PFSK-1 (cell line): Measurements from ENCODE around the gene MAST2.

Source experiments
- FOXP2 ChIP-seq: optimal IDR thresholded peaks from 2 replicates; pipeline ENCODE3; 2011; ENCODE audit warnings: borderline replicate concordance, control low read depth, inconsistent platforms; ENCODE audit not compliant: insufficient read depth; ENCODE audit errors: extremely low read length, extremely low read depth
- POLR2AphosphoS5 ChIP-seq: IDR thresholded peaks from 2 replicates; pipeline ENCODE4 v1.6.1; 2012; ENCODE audit warnings: low read depth, mild to moderate bottlenecking, control low read depth, low read length, moderate library complexity
- SIN3A ChIP-seq: IDR thresholded peaks from 2 replicates; pipeline ENCODE4 v1.6.1; 2012; ENCODE audit warnings: mild to moderate bottlenecking, low read length, moderate library complexity, borderline replicate concordance; ENCODE audit not compliant: insufficient read depth
- TAF1 ChIP-seq: IDR thresholded peaks from 2 replicates; pipeline ENCODE4 v1.6.1; 2012; ENCODE audit warnings: low read length, control low read depth, borderline replicate concordance; ENCODE audit not compliant: insufficient read depth
- TF ChIP-seq, protein P1 (sequence below), 2 experiments: IDR thresholded peaks; 2 replicates each; pipeline versions ENCODE4 v1.6.1 to v1.8.0; 2011 to 2012; ENCODE audit warnings: low read depth in 2 of 2, low read length in 2 of 2, control low read depth in 1 of 2, inconsistent platforms in 1 of 2, mild to moderate bottlenecking in 1 of 2, moderate library complexity in 1 of 2; ENCODE audit not compliant: insufficient read depth in 1 of 2

MAST2 gene

DNA sequence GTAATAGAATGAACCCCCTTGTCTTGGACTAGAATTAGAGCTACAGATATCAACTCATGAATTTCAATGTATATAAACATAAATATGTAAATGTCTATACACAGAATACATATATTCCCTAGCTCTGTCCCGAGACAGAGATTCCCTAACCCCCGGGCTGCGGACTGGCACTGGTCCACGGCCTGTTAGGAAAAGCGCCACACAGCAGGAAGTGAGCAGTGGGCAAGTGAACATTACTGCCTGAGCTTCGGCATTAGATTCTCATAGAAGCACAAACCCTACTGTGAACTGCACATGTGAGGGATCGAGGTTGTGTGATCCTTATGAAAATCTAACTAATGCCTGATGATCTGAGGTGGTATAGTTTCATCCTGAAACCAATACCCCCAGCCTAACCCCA, 277.8 kb downstream of the MAST2 start:
- no peak for TF ChIP-seq POLR2AphosphoS5
- TF ChIP-seq FOXP2, result no peak
- TF ChIP-seq TAF1, result no peak
- no peak for TF ChIP-seq SIN3A
- TF ChIP-seq, protein P1, sequence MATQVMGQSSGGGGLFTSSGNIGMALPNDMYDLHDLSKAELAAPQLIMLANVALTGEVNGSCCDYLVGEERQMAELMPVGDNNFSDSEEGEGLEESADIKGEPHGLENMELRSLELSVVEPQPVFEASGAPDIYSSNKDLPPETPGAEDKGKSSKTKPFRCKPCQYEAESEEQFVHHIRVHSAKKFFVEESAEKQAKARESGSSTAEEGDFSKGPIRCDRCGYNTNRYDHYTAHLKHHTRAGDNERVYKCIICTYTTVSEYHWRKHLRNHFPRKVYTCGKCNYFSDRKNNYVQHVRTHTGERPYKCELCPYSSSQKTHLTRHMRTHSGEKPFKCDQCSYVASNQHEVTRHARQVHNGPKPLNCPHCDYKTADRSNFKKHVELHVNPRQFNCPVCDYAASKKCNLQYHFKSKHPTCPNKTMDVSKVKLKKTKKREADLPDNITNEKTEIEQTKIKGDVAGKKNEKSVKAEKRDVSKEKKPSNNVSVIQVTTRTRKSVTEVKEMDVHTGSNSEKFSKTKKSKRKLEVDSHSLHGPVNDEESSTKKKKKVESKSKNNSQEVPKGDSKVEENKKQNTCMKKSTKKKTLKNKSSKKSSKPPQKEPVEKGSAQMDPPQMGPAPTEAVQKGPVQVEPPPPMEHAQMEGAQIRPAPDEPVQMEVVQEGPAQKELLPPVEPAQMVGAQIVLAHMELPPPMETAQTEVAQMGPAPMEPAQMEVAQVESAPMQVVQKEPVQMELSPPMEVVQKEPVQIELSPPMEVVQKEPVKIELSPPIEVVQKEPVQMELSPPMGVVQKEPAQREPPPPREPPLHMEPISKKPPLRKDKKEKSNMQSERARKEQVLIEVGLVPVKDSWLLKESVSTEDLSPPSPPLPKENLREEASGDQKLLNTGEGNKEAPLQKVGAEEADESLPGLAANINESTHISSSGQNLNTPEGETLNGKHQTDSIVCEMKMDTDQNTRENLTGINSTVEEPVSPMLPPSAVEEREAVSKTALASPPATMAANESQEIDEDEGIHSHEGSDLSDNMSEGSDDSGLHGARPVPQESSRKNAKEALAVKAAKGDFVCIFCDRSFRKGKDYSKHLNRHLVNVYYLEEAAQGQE (IDR thresholded peaks at IDR 0.05; ENCODE audit: insufficient read depth in 1 of 2, low read depth in 2 of 2, low read length in 2 of 2), result no peak

DNA sequence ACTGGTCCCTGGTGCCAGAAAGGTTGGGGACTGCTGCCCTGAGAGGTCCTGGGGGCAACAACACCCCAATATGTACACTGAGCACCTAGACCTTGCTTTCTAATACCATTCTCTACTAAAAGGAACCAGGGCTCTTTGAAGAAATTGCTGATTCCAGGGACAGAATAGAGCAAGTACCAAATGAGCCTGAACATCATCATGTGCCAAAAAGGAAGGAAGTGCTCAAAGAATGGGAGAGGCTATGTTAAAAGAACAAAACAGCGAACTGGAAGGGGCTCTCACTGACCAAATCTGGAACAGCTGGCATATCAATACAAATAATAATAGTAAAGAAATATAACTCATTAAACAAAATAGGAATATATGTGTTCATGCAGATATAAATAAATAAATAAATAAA, 278.2 kb downstream of the MAST2 start:
- no peak for TF ChIP-seq TAF1
- TF ChIP-seq, protein P1 (IDR thresholded peaks at IDR 0.05; ENCODE audit: insufficient read depth in 1 of 2, low read depth in 2 of 2, low read length in 2 of 2), result no peak

DNA sequence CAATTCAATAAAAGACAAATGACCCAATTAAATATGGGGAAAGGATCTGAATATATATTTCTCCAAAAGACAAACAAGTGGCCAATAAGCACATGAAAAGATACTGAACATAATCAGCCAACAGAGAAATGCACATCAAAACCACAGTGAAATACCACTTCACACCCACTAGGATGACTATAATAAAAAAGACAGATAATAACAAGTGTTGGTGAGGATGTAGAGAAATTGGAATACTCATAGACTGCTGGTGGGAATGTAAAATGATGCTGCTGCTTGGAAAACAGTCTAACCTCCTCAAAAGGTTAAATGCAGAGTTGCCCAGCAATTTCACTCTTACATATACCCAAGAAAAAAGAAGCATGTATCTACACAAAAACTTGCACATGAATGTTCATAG, 280.2 kb downstream of the MAST2 start:
- TF ChIP-seq POLR2AphosphoS5 (no peak), TAF1 (no peak), FOXP2 (no peak), SIN3A (no peak)
- TF ChIP-seq, protein P1 (IDR thresholded peaks at IDR 0.05; ENCODE audit: insufficient read depth in 1 of 2, low read depth in 2 of 2, low read length in 2 of 2), result no peak

DNA sequence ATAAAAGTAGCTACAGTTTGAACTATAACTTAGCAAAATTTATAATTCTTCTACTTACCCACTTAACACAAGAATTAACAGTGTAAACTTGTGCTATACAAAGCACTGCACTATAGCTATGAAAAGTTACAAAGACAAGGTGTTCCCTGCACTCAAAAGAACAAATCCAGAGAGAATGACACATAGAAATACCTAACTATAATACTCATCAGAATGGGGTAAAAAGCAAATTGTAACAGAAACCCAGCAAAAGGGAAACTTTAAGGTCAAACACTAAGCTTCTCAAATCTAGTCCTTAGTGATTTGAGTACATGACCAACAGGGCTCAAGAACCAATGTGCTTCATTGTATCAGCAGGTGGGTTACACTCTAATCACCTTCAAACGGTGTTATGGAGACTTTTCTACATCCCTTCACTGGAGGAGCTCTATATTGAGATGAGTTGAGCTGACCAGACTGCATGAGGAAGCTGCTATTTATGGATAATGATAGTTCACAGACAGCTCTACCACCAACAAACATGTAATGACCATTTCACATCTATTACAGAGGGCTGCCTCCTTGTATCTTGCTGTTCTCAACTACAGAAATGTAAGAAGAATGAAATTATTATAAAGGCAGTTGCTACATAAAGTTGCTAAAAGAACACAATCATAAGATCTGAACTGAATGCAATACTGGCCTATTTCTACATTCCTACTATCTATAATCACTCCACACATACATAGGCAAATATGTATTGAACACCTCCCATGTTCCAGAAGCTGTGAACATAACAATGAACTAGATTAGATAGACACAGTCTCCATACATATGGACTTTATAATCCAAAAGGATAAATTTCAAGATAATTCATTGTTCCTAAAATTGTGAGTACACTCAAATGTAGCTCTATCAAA, 281.4 kb downstream of the MAST2 start:
- TF ChIP-seq SIN3A (no peak), TAF1 (no peak), FOXP2 (no peak), POLR2AphosphoS5 (no peak)
- TF ChIP-seq, protein P1 (IDR thresholded peaks at IDR 0.05; ENCODE audit: insufficient read depth in 1 of 2, low read depth in 2 of 2, low read length in 2 of 2), result no peak
